Renal pelvis (tissue), 4 donors: Measurements from ENCODE around the gene BCL7C. TPM values are rescaled to one million over a fixed set of nuclear protein-coding genes. Genes with fewer than 3 reads are reported as not detected.

Experiments
- DNase-seq: peaks from one replicate; pipeline ENCODE4 v3.0.0-alpha.2; 2013
- polyA plus RNA-seq, 3 donors: library from polyadenylated mRNA; unstranded; fragments of 120-200 nt; gene quantifications; one replicate each; pipeline ENCODE4 v1.2.1, GENCODE V29; 2013; ENCODE audit not compliant: insufficient read length in 3 of 3

BCL7C gene
- polyA plus RNA-seq, 3 donors = 43.7 to 52.6 (median 44.6) TPM

DNA sequence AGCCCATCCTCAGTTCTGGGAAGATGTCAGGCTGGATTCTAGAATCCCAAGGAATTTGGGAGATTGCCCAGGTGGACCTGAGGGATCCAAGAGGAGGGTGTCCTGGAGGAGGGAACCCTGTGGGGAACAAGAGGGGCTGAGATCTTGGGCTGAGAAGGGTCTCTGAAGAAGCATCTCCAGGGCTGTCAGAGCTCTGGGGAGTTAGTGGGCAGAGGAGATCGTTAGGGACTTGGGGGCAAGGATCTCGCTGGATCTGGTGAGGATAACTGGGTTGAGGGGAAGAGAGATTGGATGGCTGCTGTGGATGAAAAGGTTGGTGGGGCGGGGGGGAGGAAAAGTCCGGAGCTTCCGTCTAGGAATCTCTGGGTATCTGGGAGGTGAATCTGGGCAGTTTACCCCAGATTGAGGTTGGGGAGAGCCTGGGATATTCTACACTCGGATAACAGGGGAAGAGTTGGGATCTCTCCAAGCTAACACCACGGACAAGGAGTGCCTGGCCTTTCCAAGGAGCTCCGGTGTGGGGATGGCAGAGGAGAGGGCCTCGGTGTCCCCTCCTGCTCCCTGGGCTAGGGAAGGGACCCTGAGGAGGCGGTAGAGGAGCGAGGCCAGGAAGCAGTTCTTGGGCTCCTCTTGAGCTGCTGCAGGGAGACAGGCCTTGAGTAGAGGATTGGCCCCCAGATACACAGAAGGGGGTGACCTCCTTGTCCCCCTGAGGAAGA, 31.2 kb upstream of the BCL7C start:
- no peak for DNase-seq

DNA sequence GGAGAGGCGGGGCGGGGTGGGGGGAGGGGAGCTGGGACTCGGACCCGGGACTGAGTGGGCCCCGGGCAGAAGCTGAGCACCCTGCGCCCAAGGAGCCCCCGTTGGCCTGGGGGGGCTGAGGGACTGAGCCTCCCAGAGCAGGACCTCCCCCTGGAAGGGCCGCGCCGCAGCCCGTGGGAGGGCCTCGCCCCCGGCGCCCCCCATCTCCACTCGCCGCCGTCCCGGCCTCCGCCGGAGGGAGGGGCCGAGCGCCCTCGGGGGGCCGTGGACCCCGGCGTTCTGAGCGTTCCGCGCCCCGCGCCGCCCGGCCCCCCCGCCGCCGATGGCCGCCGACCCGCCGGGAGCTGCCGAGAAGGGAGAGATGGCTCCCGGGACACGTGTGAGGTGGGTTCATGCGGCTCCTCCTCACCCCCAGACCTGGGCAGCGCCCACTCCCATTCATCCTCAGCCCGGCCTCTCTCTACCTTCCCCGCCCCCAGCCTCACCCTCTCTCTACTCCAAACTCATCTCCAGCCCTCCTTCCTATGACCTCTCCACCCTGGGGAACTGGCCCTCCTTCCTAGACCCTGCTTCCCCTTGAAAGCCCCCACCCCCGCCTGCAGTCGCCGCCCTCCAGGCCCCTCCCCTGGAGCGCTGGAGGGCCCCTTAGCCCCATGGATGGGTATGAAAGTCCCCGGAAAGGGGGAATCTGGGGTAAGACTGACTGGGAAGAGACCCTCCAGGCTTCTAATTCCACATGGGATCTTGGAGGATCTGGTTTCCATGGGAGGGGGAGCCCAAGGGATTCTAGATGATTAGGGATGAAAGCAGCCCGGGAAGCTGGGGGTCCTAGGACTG, 30.4 kb upstream of the BCL7C start:
- no peak for DNase-seq

DNA sequence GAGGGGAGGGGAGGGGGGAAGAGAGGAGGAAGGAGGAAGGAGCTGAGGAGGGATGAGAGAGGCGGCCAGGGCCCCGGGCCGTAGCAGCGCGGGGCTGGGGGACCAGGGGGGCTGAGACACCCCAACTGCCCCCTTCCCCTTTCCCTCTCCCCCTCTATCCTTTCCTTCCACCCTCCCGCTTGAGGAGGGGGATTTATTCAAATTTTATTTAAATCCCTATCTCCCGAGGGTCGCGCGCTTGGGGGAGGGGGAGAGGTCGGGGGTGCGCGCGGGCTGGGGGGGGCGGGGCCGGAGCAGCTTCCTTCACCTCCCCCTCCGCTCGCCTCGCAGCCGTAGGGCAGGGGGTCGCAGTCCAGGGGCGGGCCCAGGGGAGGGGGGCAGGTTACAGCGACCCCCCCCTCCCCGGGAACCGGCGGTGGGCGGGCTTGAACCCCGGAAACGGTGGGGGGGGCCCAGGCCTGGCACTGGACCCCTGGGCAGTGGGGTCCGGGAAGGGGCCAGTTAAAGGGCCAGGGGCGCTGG, 29.7 kb upstream of the BCL7C start, which contains the start of gene FBXL19:
Gene FBXL19, plus strand, starts transcription at position 19 of the 522 bp plus-strand sequence. CDS start 2,183 bp downstream, outside the sequence.
- DNase-seq = no peak

DNA sequence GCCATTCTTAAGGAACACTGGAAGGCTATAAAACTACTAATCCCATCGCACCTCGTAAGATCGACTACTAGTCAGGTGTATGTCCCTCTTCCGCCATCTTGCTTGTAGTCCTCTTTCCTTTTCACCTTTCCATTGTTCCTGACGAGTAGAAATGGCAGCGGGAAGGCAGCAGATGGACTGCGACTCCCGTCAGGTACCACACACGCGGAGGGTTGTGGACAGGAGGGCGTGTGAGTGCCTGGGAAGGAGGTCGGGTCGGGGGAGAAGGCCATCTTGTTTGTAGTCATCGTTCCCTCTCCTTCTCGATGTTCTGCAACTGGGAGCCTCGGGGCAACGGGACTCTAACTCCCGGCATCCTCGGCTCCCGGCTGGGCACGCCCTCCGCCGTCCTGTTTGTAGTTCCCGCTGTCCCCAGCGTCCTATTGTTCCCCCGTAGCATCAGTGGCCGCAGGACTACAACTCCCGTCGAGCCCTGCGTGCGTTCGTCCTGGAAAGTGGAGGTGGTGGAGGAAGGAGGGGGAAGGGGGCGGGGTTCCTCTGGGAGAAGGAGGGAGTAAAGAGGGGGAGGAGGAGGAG, 29.2 kb upstream of the BCL7C start:
- peak; percentile 100 for DNase-seq

DNA sequence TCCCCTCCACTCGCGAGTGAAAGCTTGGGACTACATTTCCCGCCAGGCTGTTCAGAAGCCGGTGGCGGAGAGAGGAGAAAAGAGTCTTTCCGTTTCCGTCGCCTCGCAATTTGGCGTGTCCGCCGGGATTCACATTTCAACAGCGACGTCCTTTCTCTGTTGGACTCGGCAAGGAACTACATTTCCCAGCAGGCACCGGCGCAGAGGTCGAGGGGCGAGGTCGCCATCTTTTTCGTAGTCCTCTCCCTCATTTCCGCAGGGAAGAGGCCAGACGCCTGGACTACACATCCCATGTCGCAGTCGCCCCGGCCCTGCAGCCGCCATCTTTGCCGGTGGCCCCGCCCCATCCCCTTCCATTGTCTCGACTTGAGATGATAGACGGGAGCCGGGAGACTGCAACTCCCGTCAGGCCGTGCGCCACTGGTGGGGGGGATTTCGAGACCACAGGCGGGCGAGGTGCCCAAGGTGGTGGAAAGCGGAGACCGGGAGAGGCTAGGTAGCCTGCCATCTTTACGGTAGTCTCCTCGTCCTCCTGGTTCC, 28.6 kb upstream of the BCL7C start:
- DNase-seq = peak; percentile 99

DNA sequence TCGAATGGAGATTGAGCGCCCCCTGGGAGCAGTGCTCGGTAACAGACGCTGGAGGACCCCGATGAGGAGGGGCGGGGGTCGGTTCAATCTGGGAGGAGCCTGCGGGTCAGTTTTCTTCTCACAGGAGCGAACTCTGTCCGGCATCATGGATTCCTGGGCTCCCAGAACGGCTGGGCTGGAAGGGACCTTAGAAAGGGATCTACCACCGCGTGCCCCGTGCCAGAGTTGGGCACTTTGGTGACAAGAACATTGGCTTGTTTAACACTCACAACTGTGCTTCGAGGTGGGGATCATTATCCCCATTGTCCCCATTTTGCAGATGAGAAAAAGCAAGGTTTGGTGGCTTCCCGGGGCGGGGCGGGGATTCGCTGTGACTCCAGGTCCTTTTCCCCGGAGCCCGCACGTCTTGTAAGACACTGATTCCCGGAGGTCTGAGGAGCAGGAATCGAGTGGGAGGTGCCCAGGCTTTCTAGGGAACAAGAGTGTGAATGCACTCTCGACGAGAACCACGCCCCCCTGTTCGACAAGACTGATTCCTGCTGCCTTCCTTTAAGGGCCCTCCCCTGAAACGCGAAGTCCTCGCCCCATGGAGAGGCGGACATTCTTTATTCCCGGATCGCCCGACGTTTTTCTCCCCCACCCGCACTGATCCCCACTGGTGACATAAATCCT, 28.0 kb upstream of the BCL7C start:
- DNase-seq = peak; percentile 97

DNA sequence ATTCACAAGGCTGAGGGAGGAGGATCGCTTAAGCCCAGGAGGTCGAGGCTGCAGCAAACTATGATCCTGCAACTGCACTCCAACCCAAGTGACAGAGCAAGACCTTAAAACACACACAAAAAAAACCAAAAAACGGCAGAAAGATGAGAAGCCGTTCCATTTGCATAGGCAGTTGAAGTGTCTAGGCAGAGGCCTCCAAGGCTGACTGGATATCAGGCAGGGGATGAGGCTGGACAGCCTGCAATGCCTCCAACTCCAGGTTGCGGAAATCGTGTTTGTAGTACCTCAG, 27.5 kb upstream of the BCL7C start:
- DNase-seq = no peak

DNA sequence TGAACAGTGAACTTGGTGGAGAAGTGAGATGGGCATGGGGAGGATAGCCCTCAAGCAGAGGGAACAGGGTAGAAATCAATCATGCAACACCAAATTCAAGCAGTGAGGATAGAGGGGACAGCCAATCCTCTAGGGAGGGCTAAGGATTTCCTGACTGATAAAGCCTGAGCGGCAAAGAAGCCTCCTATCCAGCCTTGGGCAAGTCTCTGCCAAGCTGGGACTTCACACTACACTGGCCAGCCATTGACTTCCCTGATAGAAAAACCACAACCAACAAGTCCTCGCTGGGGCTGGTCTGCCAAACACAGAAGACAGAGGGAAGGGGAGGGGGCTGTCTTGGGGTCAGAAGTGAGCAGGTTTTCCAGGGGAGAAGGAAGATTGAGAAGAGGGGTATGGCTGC, 27.0 kb upstream of the BCL7C start:
- DNase-seq = no peak

DNA sequence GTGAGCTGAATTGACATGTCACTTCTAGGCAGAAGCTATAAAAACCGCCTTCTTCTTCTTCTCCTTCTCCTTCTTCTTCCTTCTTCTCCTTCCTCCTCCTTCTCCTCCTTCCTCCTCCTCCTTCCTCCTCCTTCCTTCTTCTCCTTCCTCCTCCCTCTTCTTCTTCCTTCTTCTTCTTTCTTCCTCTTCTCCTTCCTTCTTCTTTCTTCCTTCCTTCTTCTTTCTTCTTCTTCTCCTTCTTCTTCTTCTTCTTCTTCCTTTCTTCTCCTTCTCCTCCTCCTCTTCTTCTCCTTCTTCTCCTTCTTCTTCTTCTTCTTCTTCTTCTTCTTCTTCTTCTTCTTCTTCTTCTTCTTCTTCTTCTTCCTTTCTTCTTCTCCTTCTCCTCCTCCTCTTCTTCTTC, 24.7 kb upstream of the BCL7C start:
- DNase-seq = no peak

DNA sequence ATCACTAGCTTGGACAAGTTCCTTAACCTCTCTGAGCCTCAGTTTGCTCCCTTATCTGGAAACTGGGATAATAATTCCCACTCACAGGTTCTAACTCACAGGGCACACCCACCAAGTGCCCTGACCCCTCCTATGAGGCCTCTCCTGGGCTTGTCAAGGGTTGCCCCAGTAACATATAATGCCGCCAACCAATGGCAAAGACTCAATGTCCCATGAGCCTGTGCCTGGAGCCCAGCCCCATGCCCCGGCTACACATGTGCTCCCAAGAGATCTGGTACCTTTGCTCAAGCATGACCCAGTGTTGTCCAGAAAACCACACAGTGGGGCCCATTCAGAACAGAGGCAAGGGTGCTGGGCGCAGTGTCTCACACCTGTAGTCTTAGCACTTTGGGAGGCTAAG, 21.0 kb upstream of the BCL7C start:
- DNase-seq = no peak

DNA sequence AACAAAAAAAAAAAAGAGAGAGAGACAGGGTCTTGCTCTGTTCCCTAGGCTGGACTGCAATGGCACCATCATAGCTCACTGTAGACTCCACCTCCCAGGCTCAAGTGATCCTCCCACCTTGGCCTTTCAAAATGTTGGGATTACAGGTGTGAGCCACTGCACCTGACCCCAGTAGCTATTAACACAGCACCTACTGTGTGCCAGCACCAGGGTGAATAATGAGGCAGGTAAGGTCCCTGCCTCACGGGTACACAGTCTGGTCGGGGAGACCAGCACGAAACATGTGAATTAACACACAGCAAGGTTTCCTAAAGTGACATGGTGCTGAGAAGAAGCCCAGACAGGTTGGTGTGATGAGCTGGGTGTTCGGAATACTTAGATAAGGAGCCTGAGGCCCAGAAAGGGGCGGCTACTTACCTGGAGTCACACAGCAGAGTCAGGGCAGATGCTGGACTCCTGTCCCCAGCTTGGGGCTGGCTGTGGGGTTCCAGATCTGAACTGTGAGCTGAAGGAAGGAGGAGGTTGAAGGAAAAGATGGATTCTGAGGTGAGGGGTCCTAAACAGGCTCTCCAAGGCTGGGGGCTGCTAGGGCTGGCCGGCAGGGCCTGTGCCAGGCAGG, 19.0 kb upstream of the BCL7C start:
- DNase-seq = no peak

DNA sequence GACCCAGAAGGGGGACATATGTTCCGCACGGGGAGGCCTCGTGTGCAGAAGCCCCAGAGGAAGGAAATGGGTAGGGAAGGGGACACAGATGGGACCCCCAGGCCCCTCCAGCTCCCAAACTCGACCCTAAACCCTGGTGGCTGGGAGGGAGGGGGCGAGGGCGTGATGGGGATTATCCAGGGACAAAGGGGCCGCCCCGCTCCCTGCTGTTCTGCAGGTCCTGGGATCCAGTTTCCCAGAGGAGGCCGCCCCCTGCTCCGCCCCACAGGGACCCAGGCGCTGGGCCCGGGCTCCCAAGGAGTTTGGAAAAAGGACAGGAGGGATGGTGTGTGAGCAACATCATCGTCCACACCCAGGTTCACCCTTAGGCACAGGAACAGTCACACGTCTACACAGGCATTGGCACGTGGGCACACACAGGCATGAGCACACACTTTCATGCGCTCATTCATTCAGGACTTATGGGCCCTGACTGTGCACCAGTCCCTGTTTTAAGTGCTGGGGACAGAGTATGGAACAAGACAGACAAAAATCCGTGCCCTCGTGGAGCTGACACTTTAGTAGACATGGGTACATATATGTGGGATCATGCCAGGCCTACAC, 16.7 kb upstream of the BCL7C start:
- DNase-seq = no peak

DNA sequence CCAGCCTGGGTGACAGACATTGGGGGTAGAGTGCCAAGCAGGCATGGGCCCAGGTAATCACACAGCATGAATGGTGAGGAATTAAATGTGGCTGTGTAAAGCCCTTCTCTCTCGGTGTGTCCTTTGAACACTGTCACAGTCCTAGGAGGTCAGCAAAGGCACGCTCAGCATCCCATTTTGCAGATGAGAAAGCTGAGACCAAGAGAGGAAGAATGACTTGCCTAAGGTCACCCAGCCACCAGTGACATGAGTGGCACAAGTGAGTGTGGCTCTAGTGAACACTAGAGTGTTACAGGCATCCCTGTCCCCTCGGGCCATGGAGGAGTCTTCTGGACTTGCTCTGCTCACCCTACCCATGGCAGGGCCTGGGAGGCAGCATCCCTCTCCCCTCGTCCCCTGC, 13.2 kb upstream of the BCL7C start:
- DNase-seq = no peak

DNA sequence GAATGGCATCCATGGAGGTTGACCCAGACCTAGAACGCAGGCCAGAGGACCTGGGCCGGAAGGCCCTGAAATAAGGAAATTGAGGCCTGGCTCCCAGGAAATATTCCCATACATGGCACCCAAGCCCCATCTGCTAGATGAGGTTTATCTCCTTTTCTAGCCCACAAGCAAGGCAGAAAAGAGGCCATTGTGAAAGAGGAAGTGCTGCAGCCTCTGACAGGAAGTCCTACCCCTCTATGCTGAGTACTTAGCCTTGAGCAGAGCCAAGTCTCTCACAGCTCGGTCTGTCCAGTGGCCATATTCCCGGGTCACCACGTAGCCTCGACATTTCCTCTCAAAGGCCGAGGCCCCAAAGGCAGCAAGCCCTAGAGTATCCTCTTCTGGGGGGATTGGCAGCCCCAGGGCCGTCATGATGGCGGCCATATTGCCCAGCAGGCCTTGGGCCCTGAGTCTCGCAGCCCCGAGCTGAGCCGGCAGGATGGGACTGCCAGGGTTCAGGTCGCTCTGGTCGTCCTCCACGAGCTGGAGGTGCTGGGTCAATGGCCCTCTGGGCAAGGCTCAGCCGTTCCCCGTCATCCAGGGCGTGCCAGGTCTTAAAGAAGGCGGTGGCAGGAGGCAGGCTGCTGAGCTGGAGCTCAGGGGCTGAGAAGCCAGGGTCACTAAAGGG, 10.4 kb upstream of the BCL7C start:
- no peak for DNase-seq

DNA sequence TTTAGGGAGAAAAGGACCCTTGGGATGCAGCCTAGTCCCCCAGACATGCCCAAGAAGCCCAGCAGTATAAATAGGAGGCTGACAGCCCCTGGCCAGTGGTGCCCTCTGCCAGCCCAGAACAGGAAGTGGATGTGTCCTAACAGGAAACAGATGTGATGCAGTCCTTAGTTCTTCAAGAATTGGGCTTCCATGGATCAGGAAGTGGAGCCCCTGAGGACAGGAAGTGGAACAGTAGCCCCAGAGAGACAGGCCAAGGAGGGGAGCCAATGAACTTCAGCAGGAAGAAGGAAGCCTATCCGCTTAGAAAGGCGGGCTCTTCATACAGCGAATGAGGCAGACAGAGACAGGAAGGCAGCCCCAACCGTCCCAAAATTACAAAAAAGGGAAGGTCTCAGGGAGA, 9.7 kb upstream of the BCL7C start:
- no peak for DNase-seq

DNA sequence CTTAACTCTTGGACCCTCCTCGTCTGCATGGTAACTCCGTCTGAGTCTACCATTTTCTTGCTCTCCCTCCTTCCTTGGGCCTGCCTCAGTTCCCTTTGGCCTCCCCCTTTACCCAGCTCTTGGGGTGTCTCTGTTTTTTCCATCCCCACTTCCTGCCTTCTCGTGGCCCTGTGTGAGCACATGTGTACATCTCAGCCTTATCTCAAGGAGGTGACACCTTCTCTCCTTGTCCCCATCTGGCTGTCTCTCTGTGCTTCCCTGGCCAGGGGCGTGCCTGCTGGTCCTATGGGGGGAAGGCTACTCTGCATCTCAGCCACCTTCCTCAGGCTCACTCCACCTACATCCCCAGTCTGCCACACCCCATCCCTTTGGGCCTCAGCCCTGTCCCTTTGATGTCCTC, 9.1 kb upstream of the BCL7C start:
- DNase-seq = no peak

DNA sequence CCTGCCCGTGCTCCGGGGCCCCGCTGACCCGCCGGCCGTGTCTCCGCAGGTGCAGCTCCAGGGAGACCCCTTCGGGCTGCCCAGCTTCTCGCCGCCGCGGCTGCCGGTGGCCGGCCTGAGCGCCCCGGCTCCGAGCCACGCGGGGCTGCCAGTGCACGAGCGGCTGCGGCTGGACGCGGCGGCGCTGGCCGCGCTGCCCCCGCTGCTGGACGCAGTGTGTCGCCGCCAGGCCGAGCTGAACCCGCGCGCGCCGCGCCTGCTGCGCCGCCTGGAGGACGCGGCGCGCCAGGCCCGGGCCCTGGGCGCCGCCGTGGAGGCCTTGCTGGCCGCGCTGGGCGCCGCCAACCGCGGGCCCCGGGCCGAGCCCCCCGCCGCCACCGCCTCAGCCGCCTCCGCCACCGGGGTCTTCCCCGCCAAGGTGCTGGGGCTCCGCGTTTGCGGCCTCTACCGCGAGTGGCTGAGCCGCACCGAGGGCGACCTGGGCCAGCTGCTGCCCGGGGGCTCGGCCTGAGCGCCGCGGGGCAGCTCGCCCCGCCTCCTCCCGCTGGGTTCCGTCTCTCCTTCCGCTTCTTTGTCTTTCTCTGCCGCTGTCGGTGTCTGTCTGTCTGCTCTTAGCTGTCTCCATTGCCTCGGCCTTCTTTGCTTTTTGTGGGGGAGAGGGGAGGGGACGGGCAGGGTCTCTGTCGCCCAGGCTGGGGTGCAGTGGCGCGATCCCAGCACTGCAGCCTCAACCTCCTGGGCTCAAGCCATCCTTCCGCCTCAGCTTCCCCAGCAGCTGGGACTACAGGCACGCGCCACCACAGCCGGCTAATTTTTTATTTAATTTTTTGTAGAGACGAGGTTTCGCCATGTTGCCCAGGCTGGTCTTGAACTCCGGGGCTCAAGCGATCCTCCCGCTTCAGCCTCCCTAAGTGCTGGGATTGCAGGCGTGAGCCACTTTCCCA, 8.4 kb upstream of the BCL7C start:
- DNase-seq = peak; percentile 71

DNA sequence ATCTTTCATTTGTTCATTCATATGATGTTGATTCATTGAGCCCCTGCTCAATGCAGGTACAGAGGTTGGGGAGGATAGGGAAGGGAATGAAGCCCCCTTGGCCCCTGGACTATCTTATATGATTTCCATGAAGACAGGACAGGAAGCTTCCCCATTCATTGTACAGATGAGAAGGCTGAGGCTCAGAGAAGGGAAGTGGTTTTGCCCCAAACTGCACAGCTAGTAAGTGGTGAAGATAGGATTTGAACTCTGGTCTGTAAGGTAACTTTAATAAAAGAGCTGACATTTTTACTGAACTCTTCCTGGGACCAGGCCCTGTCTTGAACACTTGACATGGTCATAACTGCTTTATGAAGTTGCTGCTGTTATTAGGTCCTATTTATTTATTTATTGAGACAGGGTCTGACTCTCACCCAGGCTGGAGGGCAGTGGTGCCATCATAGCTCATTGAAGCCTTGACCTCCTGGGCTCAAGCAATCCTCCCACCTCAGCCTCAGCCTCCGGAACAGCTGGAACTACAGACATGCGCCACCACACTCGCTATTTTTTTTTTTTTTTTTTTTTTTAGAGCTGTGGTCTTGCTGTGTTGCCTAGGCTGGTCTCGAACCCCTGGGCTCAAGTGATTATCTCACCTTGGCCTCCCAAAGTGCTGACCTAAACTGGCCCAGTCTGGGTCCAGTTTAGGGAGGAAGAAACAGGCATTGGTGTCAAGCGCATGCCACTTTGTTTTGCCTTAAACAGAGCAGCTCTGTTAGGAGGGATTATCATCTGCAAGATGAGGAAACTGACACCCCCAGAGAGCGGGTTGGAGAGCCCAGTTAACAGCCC, 7.5 kb upstream of the BCL7C start:
- DNase-seq = no peak

DNA sequence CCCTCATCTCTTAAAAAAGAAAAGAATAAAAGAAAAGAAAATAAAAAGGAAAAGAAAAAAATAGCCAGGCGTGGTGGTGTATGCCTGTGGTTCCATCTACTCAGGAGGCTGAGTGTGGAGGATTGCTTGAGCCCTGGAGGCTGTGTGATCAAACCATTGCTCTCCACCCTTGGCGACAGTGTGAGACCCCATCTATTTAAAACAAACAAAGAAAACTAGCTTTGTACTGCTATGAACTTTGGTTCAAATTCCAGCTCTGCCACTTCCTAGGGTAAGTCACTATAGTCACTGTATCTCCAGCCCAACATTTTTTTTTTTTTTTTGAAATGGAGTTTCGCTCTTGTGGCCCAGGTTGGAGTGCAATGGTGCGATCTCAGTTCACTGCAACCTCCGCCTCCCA, 6.7 kb upstream of the BCL7C start:
- DNase-seq = no peak
